Esophagus squamous epithelium (tissue), 5 donors: Measurements from ENCODE around the gene TAX1BP1. TPM values are rescaled to one million over a fixed set of nuclear protein-coding genes. Genes with fewer than 3 reads are reported as not detected.

Source experiments
- DNase-seq: peaks from one replicate; lab custom pipeline; 2025; lab: John Stamatoyannopoulos, UW
- H3K27ac ChIP-seq, 4 donors: fragments of 200-600 bp; sonication (generic); one replicate each; pipeline ENCODE4 v1.5.1; 2016 to 2019; ENCODE audit warnings: mild to moderate bottlenecking in 1 of 4
- H3K27me3 ChIP-seq, 4 donors: fragments of 200-600 bp; sonication (generic); 1 replicate in 3 of 4; 2 replicates in 1 of 4; pipeline versions ENCODE4 v1.5.1 to v1.6.0; 2017 to 2021; ENCODE audit warnings: antibody characterized with exemption in 1 of 4
- H3K36me3 ChIP-seq, 3 donors: fragments of 200-600 bp; sonication (generic); one replicate each; pipeline ENCODE4 v1.5.1; 2016 to 2019
- H3K4me1 ChIP-seq, 3 donors: fragments of 200-600 bp; sonication (generic); one replicate each; pipeline ENCODE4 v1.5.1; 2017 to 2019
- H3K4me3 ChIP-seq, 4 donors: fragments of 200-600 bp; sonication (generic); 1 replicate in 3 of 4; 2 replicates in 1 of 4; pipeline ENCODE4 v1.5.1; 2016 to 2019; ENCODE audit warnings: mild to moderate bottlenecking in 2 of 4, moderate library complexity in 1 of 4
- H3K9me3 ChIP-seq, 3 donors: fragments of 200-600 bp; sonication (generic); one replicate each; pipeline ENCODE4 v1.5.1; 2016 to 2019
- POLR2A ChIP-seq, 4 donors: fragments of 450-650 bp; IDR thresholded peaks; one replicate each; pipeline ENCODE4 v1.6.1; 2017; ENCODE audit warnings: antibody characterized with exemption in 4 of 4, mild to moderate bottlenecking in 4 of 4, moderate library complexity in 3 of 4
- WGBS, 2 donors: methylation state at CpG; one replicate each; pipeline ENCODE4 v1.1.5; 2018; 5-methylcytosine and 5-hydroxymethylcytosine counted together
- intact Hi-C: fragments of 100-400 bp; cut with DNase I; formaldehyde crosslinking; loops from one replicate; pipeline ENCODE4 v1.15.0; 2022
- total RNA-seq, 4 donors: library from RNA; depleted of rRNA; stranded (reverse); fragments of >200 nt; gene quantifications; one replicate each; pipeline ENCODE4 v1.1.0, GENCODE V29; 2016
- TF ChIP-seq, protein P1 (sequence below), 6 experiments: fragments of 450-650 bp in 4 of 6; fragments of 200-600 bp in 2 of 6; sonication (generic) in 2 of 6; IDR thresholded peaks; one replicate each; pipeline ENCODE4 v1.5.1; 2016 to 2019; ENCODE audit warnings: antibody characterized with exemption in 6 of 6, mild to moderate bottlenecking in 4 of 6, moderate library complexity in 4 of 6
- donor health status: DM: yes; HTN: yes; CAD: no.

The TAX1BP1 gene
- total RNA-seq, 4 donors from 2014 or later: 67.1 to 113 (median 80.3) TPM

- TF ChIP-seq, protein P1, sequence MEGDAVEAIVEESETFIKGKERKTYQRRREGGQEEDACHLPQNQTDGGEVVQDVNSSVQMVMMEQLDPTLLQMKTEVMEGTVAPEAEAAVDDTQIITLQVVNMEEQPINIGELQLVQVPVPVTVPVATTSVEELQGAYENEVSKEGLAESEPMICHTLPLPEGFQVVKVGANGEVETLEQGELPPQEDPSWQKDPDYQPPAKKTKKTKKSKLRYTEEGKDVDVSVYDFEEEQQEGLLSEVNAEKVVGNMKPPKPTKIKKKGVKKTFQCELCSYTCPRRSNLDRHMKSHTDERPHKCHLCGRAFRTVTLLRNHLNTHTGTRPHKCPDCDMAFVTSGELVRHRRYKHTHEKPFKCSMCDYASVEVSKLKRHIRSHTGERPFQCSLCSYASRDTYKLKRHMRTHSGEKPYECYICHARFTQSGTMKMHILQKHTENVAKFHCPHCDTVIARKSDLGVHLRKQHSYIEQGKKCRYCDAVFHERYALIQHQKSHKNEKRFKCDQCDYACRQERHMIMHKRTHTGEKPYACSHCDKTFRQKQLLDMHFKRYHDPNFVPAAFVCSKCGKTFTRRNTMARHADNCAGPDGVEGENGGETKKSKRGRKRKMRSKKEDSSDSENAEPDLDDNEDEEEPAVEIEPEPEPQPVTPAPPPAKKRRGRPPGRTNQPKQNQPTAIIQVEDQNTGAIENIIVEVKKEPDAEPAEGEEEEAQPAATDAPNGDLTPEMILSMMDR (IDR thresholded peaks at IDR 0.05): no peak
- no peak for TF ChIP-seq POLR2A (IDR thresholded peaks at IDR 0.05)
- no peaks in the 10 kb centered on the region for H3K9me3 ChIP-seq
- 80 to 97% methylated on average over 2 of the region's 2 CpGs for WGBS, 2 donors
These were observed 85.9 kb downstream of the TAX1BP1 start for GRCh38 chr7:27825891-27826290.

DNA sequence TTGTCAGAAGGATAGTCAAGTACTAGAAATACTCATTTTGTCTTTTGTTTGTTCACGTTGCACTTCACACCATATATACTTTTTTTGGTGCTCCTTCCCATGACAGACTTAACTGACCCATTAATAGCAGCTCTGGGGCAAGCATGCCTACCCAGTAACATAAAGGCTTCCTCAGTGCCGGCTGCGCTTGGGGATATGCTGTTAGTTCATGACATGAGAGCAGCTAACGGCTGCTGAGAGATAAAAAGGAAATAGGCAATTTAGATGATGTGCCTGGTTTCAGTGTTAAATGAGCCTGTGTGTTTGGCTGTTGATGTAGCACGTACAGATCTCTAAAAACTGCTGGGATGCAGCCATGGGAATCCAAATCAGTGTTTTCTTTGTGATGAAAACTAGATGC, 86.4 kb downstream of the TAX1BP1 start:
- no peak overlapping the region for H3K27ac ChIP-seq
- no peaks in the 10 kb centered on the region for H3K27me3 ChIP-seq
- H3K9me3 ChIP-seq: no peaks in the 10 kb centered on the region
- no peaks in the 10 kb centered on the region for H3K4me1 ChIP-seq
- WGBS, 2 donors: 94 to 97% methylated on average over 5 of the region's 5 CpGs
- DNase-seq: no peak
- TF ChIP-seq POLR2A (IDR thresholded peaks at IDR 0.05): no peak
- TF ChIP-seq, protein P1 (IDR thresholded peaks at IDR 0.05): no peak
- no peak overlapping the region for H3K4me3 ChIP-seq
- intact Hi-C loops: no loop called here
- peaks cover 0 to 82% (median 0%) of the 10 kb centered on the region in 3 donors for H3K36me3 ChIP-seq

More at GRCh38 chr7:27825891-27826290, 85.9 kb downstream of the TAX1BP1 start:
- H3K36me3 ChIP-seq: peaks cover 0 to 80% (median 0%) of the 10 kb centered on the region in 3 donors
- intact Hi-C loops: no loop called here
- DNase-seq: no peak
- H3K27me3 ChIP-seq: no peaks in the 10 kb centered on the region
- H3K4me1 ChIP-seq: no peaks in the 10 kb centered on the region
- no peak overlapping the region for H3K4me3 ChIP-seq
- no peak overlapping the region for H3K27ac ChIP-seq

DNA sequence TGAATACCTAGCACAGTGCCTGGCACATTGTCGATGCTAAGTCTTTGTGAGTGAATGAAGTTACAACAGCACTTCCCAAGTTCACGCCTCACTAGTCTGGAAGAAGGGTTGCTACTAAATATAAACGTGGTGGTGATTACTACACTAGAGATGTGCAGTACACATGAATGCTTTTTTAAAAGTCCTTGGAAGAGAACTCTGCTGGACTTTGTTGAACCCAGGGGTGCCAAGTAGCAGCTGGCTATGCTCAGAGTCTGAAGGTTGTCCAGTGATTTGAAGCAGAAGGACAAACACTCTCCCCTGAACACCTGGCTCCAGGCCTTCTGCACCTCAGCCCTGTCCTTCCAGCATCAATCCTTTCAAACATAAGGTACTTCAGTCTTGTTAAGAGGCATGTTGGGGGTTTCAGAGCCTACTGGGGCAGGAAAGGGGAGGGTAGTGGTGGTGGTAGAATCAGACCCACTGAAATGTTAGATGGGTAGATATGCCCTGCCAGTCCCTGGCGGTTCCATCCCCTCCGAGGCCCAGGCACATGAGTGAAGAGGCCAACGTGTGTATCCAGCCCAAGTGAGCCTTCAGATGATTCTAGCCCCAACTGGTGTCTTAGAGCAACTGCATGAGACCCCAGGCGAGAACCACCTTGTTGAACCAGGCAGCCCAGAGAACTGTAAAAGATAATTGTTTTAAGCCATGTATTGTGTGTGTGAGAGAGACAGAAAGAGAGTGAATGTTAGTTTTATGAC, 94.4 kb downstream of the TAX1BP1 start:
- no peaks in the 10 kb centered on the region for H3K27me3 ChIP-seq
- intact Hi-C loops: no loop called here
- peaks cover 0 to 44% (median 0%) of the 10 kb centered on the region in 3 donors for H3K36me3 ChIP-seq
- no peak for TF ChIP-seq POLR2A (IDR thresholded peaks at IDR 0.05)
- TF ChIP-seq, protein P1 (IDR thresholded peaks at IDR 0.05): no peak
- H3K27ac ChIP-seq: no peak overlapping the region
- WGBS, 2 donors: 78% methylated on average over 6 to 7 of the region's 7 CpGs
- no peaks in the 10 kb centered on the region for H3K9me3 ChIP-seq
- DNase-seq: no peak
- no peak overlapping the region for H3K4me3 ChIP-seq
- no peaks in the 10 kb centered on the region for H3K4me1 ChIP-seq

GRCh38 chr7:27835376-27835775, 95.4 kb downstream of the TAX1BP1 start:
- intact Hi-C loops: no loop called here
- Histone ChIP-seq H3K4me1 (no peaks in the 10 kb centered on the region), H3K36me3 (peaks cover 0 to 46% (median 0%) of the 10 kb centered on the region in 3 donors), H3K4me3 (no peak overlapping the region), H3K9me3 (no peaks in the 10 kb centered on the region), H3K27me3 (no peaks in the 10 kb centered on the region), H3K27ac (no peak overlapping the region)
- TF ChIP-seq POLR2A (IDR thresholded peaks at IDR 0.05): no peak
- TF ChIP-seq, protein P1 (IDR thresholded peaks at IDR 0.05): no peak
- 81 to 83% methylated on average over 7 of the region's 7 CpGs for WGBS, 2 donors
- no peak for DNase-seq

GRCh38 chr7:27836536-27836935, 96.6 kb downstream of the TAX1BP1 start:
- no peaks in the 10 kb centered on the region for H3K4me1 ChIP-seq
- 96 to 100% methylated on average over 2 of the region's 2 CpGs for WGBS, 2 donors

More at GRCh38 chr7:27836536-27836935, 96.6 kb downstream of the TAX1BP1 start:
- H3K4me3 ChIP-seq: no peak overlapping the region
- peaks cover 0 to 38% (median 0%) of the 10 kb centered on the region in 3 donors for H3K36me3 ChIP-seq
- H3K9me3 ChIP-seq: no peaks in the 10 kb centered on the region
- intact Hi-C loops: no loop called here
- no peak for DNase-seq
- H3K27me3 ChIP-seq: no peaks in the 10 kb centered on the region
- no peak overlapping the region for H3K27ac ChIP-seq
- TF ChIP-seq POLR2A (IDR thresholded peaks at IDR 0.05): no peak
- TF ChIP-seq, protein P1 (IDR thresholded peaks at IDR 0.05): no peak
